GM20000 (cell line): ENCODE data around the gene TERT.
"Not testable (repeated sequence)": the region's sequence is repeated elsewhere in the genome, so short reads cannot be mapped to it uniquely, and the experiment has no call there.

Experiments
- DNase-seq: peaks from one replicate; pipeline ENCODE4 v3.0.0; 2012; ENCODE audit warnings: low spot score
- CTCF ChIP-seq: IDR thresholded peaks from 2 replicates; pipeline ENCODE4 v1.5.1; 2012; ENCODE audit warnings: mild to moderate bottlenecking, control low read depth; ENCODE audit errors: extremely low read depth, missing control alignments

TERT gene

GRCh38 chr5:1334831-1335539, 40.1 kb upstream of the TERT start:
- no peak for DNase-seq
- TF ChIP-seq CTCF, result no peak

- no peak for DNase-seq
- no peak for TF ChIP-seq CTCF
These were observed 39.1 kb upstream of the TERT start for GRCh38 chr5:1333986-1334385.

GRCh38 chr5:1333286-1333685, 38.4 kb upstream of the TERT start:
- not testable (repeated sequence) for DNase-seq

- no peak for TF ChIP-seq CTCF
These were observed 37.7 kb upstream of the TERT start for GRCh38 chr5:1332461-1333001.

GRCh38 chr5:1331861-1332405, 37.1 kb upstream of the TERT start:
- no peak for TF ChIP-seq CTCF
- DNase-seq, result no peak

More at GRCh38 chr5:1332461-1333001, 37.7 kb upstream of the TERT start:
- DNase-seq, result no peak

GRCh38 chr5:1330847-1331831, 36.3 kb upstream of the TERT start:
- no peak for DNase-seq
- no peak for TF ChIP-seq CTCF

- no peak for TF ChIP-seq CTCF
- no peak for DNase-seq
These were observed 35.4 kb upstream of the TERT start for GRCh38 chr5:1330146-1330846.
